NCI-H2107 (cell line): Measurements from ENCODE around the gene SF3B5.
"Not testable (repeated sequence)": the region's sequence is repeated elsewhere in the genome, so short reads cannot be mapped to it uniquely, and the experiment has no call there.

ENCODE experiments used
- DNase-seq: peaks from one replicate; lab custom pipeline; 2025; lab: John Stamatoyannopoulos, UW

The SF3B5 gene

DNA sequence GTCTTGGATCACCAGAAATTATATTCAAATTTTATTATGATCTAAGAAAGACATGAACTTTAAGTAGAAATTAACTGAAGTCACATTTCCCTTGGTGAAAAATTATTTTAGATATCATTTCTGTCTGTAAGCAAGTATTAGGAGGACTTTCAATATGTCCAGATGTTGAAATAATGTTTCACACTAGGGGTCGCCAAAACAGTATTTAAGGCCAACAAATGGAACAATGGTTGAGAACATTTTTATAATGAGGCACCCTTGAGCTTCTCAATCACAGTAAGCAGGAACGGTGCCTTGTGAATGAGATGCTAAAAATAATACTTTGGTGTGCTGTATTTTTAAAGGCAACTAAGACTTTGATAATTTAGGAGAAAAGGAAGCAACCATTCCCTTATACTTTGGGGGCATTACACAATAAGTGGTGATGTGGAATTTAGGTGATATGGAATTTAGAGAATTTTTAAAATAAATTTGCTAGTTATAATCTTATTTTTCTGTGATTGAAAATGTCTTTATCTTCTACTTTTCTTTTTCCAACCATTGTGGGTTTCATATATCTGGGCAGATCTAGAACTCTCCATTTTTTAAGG, 9.6 kb upstream of the SF3B5 start:
- DNase-seq, result no peak

DNA sequence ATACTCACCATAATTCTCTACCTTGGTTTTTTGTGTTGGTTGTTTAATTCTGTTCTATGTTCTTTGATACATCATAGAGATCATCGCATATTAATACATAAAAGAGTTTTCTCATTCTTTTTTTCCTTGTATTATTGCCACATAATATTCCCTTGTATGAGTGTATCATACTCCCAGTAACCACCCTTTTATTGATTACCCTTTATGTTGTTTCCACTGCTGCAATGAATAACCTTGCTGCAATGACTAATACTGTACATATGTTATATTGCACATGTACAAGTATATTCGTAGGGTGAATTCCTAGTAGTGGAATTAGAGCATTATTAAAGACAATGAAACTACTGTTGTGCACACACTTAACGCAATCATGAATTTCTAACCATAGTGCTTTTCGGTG, 9.1 kb upstream of the SF3B5 start:
- DNase-seq, result no peak

DNA sequence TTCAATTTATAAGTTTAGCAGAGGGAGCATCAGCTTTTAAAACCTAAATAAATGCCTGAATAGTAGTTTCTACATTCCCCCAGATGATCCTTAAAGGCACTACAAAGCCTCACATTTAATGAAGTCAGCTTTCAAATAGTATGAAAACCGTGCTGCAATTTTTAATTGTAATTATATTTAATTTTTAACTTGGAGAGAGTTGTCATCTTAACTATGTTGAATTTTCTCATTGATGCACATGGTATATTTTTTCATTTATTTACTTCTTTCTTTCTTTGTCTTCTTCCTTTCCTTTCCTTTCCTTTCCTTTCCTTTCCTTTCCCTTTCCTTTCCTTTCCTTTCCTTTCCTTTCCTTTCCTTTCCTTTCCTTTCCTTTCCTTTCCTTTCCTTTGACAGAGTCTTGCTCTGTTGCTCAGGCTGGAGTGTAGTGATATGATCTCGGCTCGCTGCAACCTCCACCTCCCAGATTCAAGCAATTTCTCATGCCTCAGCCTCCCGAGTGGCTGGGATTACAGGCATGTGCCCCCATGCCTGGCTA, 7.7 kb upstream of the SF3B5 start:
- DNase-seq, result no peak

DNA sequence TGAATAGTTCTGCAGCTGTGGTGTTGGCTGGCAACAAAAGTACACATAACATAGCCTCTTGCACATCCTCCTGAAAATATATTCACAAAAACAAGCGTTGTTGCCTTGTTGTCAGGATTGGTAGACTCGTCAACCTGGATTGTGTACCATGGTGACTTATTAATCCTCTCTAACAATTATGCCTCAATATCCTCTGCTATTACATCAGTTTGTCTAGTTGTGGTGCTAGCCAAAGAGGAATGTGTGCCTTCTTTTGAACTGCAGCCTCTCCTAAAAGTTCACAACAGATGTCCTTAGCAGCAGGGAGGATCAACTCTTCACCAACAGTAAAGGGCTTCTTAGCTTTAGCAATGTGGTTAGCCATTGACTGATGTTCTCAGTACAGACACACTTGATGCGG, 3.6 kb upstream of the SF3B5 start:
- no peak for DNase-seq

DNA sequence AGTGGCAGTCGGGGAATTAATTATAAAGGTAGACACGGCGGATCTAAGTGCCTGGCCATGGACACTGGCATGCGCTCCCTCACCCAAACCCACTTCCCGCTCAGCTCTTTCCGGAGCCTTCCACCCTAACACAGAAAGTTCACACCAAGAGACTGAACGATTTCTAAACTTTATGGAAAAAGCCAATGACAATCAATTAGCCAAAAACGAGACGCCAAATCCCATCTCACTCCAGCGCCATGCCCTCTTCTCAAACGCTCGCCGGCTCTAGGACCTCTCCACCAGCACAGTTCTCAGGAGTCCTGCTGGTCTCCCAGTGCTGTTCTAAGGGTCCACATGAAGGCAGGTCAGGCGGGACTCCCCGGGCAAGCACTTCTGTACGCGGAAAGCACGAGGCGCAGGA, 641 bp downstream of the SF3B5 start:
- DNase-seq, result no peak

DNA sequence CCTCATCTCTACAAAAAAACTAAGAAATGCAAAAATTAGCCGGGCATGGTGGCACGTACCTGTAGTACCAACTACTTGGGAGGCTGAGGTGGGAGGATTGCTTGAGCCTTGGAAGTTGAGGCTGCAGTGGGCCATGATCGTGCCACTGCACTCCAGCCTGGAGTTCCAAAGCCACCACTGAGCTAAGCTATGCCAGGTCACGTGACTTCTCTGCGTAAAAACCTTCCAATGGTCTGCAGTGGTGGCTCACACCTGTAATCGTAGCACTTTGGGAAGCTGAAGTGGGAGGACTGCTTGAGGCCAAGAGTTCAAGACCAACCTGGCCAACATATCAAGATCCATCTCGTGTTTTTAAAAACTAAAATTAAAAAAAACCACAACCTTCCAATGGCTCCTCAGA, 1.7 kb downstream of the SF3B5 start:
- no peak for DNase-seq

DNA sequence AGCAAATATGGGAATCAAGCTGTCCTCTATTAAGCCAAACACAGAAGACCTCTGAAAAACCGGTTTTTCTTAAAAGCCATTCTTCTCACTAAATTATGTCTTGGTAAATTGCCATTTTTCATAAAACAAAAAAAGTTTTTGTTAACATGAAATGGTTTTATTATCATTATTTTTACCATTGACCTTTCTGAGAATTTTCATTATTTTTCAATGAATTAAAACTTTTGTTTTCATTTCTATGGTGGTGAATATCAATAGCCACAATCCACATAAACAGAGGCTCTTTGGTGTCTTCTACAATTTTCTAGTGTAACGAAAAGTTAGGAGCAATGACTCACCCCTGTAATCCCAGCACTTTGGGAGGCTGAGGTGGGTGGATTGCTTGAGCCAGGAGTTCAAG, 2.1 kb downstream of the SF3B5 start:
- no peak for DNase-seq

DNA sequence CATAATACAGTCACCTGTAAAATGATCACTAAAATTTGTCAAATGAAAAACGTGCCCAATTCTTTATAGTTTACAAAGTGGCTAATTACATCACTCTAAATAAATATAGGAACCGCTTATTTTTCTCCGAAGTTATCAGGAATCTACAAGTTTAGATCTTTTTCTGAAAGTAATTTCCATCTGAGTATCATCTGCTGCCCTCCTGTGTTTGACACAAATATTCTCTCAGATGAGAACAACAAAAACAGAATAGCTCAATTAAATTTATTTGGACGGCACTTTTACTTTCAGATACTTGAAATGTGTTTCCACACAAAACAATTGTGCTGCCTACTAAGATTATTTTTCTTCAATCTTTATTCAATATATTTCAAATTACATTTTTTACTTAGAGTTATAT, 5.0 kb downstream of the SF3B5 start:
- no peak for DNase-seq

DNA sequence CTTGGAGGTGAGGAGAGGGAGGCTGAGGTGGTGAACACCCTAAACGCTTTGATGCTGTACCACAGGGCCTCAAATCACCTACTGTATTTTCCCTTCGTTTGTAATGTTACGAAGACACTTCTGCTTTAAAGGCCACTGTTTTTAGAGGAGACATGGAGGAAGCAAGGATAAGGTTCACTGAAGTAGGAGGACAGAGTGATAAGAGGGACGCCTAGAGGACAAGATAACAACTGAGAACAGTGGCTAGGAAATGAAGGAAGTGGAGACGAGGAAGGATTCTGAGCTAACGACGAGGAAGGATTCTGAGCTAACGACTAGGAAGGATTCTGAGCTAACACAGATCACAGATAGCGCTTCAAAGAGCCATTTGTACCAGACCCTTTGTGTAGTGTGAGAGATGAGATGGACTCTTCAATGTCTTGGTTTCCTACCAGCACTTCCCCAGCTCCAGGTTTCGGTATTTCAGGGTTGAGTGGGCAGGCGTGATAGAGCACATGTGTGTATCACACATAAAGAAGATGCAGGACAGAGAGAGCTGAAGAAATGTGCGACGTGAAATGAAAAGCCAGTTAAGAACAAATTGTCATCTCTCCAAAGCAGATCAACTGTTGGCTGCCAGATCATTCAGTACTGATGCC, 7.5 kb downstream of the SF3B5 start:
- DNase-seq, result no peak

DNA sequence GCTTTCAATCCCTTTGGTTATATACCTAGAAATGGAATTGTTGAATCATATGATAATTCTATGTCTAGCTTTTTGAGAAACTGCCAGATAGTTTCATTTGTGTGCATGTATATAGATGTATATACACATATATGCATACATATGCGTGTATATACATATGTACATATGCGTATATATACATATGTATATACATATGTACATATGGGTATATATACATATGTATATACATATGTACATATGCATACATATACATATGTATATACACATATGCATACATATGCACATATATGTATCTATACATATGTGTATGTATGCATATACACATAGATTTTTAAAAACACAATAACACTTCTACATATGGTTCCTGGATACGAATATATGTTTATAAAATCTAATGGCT, 8.4 kb downstream of the SF3B5 start:
- DNase-seq, result no peak

DNA sequence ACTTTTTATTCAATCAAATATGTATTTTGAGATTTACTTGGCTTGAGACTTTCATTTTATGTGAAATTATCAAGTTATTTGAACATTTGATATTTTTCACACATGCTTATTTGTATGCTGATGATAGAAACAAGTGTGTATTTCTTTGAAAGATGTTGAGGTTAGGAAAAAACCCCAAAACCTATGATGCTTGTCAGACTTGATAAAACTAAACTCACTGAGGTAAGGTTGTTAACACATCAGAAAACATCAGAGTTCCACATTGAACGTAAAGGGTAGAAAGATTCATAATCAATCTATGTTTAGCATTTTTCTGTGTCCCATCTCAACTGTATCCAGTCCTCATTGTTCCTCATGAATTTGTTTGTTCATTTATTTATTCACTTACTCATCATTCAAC, 12.2 kb downstream of the SF3B5 start:
- no peak for DNase-seq

DNA sequence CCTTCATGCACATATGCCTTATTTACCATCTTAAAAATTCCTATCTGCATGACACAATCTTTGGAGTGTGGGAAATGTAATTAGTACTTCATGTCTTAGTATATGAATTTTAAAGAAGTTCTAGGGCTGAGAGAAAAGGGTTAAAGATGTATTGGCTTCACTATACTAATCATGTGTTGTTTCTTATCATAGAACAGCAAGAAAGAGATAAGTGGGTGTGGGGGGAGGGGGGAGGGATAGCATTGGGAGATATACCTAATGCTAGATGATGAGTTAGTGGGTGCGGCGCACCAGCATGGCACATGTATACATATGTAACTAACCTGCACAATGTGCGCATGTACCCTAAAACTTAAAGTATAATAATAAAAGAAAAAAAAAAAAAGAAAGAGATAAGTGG, 13.0 kb downstream of the SF3B5 start:
- DNase-seq, result not testable (repeated sequence)

DNA sequence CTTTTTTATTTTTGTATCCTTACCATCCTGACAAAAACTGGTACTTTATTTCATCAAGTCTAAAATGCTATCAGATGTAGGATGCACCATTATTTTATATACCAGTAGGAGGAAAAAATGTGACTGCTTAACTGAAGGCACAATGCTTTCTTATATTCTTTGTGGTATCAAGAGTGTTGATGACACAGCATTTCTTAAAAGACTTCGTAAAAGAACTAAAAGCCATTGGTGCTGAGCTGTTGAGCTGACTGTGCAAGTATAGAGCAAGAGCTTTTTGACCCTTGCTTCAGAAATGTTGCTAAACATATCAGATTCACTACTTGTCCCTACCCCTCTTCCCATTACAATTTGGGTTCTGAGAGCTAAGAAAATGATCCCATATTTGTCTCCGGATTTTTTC, 17.5 kb downstream of the SF3B5 start:
- no peak for DNase-seq

DNA sequence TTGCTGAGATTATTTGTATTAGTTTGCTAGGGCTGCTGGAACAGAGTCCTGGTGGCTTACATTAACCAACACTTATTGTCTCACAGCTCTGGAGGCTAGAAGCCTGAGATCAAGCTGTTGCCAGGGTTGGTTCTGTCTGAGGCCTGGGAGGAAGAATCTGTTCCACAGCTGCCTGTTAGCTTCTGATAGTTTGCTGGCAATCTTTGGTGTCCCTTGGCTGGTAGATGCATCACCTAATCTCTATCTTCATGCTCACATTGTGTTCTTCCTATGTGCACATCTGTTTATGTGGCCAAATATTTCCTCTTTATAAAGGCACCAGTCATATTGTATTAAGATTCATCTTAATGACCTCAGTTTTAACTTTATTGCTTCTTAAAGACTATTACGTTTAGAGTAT, 19.5 kb downstream of the SF3B5 start:
- DNase-seq, result no peak

DNA sequence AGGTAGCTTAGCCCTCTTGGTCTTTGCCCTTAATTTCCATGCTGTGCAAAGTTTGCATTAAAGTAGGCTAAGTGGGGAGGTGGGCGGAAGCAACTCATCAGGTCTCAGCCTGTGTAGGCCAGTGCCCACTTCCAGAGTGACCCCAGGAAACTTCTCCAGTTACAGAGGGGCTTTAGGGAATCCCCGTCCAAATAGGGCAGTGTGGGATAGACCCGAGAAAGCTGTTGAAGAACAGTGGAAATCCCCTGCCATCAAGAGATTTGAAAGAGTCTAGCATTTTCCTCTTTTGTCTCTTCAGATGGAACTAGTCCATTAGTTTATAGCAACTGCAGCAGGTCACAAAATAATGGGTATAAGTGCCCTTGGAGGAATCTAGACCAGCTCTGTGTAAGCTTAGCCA, 20.2 kb downstream of the SF3B5 start:
- DNase-seq, result no peak

DNA sequence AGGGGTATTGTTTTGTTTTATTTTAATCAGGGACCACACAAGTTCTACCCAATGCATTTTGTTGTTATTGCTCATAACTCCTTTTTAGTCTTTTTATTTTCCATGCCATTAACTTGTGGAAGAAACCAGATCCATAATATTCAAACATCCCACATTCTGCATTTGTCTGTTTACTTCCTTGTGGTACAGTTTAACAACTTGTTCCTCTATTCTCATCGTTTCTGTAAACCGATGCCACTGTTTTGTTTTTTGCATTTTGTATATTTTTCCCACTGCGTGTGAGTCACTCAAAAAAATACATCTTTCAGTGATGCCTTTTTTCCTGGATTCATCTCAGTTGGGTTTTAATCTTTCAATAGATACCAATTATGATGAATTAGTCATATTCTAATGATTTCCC, 22.3 kb downstream of the SF3B5 start:
- no peak for DNase-seq

DNA sequence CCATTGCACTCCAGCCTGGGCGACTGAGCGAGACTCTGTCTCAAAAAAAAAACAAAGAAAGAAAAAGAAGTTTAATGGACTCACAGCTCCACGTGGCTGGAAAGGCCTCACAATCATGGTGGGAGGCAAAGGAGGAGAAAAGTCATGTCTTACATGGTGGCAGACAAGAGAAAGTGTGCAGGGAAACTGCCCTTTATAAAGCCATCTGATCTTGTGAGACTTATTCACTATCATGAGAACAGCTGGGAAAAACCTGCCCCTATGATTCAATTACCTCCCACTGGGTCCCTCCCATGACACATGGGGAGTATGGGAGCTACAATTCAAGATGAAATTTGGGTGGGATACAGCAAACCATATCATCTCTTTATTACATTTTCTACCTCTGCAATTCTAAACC, 25.9 kb downstream of the SF3B5 start:
- no peak for DNase-seq

DNA sequence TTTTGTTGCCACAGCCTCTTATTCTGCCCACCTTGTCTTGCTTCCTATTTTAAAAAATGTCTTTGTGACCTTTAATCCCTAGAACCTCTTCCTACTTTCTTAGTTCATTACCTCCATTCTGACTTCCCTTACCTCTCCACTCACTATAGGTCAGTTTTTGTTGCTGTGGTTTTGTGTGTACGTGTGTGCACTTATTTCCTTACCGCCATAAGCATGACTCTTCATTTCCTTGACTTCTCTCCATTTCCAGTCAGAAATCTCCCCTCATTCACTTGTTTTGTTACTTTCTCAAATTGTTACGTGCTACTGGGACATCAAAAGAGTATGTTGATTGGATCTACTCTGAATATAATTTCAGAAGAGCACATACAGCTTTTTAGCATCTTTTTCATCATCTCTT, 26.6 kb downstream of the SF3B5 start:
- no peak for DNase-seq

DNA sequence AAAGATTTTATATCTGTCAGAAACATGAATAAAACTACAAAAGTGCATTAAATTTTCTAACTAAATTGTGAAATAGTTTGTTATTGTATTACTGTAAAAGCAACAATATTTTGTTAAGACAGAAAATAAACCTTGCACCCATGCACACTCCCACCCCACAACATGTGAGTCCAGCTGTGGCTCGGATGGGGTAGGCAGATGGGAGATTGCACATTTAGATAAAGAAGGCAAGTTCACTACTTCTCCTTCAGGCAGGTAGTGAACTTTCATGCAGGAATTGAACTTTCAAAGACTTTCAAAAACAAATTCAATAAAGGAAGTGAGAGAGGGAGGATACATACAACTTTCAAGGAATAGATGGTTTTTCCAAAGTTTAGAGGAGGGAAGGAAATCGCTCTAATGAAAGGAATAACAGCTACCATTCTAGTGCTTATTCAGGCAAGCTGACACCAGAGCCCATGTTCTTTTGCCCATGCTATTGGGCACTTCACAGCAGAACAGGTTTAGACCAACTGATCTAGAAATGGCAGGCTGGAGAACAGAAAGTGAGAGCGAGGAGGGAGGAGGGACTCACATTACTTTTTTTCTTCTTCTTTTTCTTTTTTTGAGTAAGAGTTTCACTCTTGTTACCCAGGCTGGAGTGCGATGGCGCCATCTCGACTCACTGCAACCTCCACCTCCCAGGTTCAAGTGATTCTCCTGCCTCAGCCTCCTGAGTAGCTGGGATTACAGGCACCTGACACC, 28.5 kb downstream of the SF3B5 start:
- DNase-seq, result no peak

DNA sequence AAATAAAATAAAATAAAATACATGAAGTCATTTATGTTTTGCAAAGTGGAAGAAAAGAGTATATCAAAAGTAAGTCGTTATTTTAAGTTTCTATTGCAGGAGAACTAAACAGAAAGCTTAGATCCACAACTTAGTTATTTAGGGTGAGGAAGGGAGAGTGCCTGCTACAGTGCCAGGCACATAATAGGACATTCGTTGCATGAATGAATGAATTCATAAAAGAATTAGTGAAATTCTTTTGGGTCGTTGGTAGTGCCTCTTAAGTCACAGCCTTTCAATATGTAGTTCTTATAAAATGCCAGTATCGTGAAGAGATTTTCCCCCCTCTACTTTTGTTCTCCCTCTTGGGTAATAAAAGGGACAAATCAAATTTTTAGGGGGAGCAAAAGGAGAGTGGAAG, 29.1 kb downstream of the SF3B5 start:
- DNase-seq, result no peak

DNA sequence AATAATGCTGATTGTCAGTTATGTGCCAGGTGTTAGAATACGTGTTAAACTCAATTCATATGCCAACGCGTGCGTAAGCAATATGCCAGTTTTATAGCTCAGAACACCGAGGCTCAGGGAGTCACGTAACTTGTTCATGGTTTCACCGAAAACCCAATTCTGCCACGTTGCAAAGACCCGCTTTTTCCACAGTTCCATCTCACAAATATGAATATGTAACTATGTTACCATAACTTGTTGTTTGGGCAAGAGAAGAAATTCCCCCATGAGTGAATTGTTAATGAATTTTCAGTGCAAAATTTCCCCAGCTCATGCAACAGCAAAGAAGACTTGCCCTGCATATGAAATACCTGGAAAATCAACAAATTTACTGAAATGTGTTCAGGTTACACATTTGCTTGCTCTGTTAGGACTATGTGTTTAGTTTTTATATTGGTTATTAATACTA, 30.1 kb downstream of the SF3B5 start:
- no peak for DNase-seq

DNA sequence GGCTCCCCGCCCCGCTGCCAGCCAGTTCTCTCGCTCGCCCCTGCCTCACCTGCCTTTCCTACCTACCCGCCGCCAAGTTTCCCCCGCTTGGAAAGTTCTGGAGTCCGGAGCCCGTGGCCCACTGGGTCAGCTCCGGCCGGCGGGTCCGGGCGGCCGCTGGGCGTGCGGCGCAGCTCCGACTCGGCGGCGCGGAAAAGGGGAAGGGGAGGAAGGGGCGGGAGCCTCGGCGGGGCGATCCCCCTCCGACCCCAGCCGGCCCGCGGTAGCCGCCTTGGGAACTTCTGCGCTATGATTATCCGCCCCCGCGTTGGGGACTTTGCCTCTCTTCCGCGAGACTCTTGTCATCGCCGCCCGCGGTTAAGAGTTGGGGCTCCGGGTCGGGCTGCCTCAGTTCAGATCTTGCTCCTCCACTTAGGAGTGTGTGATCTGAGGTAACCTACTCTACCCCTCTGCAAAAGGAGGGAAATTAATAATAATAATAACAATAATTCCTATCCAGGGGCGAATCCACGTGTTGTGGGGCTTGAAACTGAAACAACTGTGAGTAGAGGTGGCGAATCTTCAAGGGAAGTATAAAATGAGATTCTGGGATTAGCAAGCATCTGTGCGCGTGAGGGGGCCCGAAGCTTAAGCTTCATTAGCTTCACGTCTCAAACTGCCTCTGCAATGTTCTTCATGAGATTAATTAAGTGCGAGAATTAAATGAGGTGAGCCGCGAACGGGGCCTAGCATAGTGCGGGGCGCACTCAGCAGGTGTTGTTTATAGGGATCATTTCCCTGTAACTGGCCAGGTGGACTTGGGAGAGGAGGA, 30.8 kb downstream of the SF3B5 start:
- DNase-seq, result no peak
